ENCODE measurements around the gene FSD2. TPM values are rescaled to one million over a fixed set of nuclear protein-coding genes. Genes with fewer than 3 reads are reported as not detected.

Gene FSD2
- total RNA-seq, 1 donor from 2014 or later: 0.09 TPM

GRCh38 chr15:82830427-82831173 is 24.7 kb upstream of the FSD2 start:
- Histone ChIP-seq H3K27me3 (ENCODE audit: insufficient read depth, low read length) (no peaks in the 10 kb centered on the region), H3K36me3 (ENCODE audit: insufficient read depth, low read length) (peaks cover 51% of the 10 kb centered on the region), H4K20me1 (ENCODE audit: insufficient read depth, low read length) (no peaks in the 10 kb centered on the region), H3K27ac (ENCODE audit: low read depth, low read length) (no peak overlapping the region), H3K9ac (ENCODE audit: low read length) (no peak overlapping the region), H3K4me2 (ENCODE audit: low read length) (no peak overlapping the region), H3K9me3 (ENCODE audit: insufficient read depth, low read depth, low read length) (no peaks in the 10 kb centered on the region), H2AFZ (ENCODE audit: low read depth, low read length) (no peak overlapping the region), H3K4me1 (ENCODE audit: insufficient read depth, low read length) (peaks cover 21% of the 10 kb centered on the region), H3K4me3 (ENCODE audit: insufficient read depth, low read depth, low read length) (no peak overlapping the region), H3K79me2 (ENCODE audit: insufficient read depth, low read length) (peaks cover 7% of the 10 kb centered on the region)
- Mint-ChIP-seq H3K4me1 (ENCODE audit: low read depth, unreplicated experiment) (peaks cover 24% of the 10 kb centered on the region), H3K27me3 (ENCODE audit: low read depth, unreplicated experiment) (no peaks in the 10 kb centered on the region), H3K9me3 (ENCODE audit: unreplicated experiment) (no peaks in the 10 kb centered on the region), H3K27ac (ENCODE audit: unreplicated experiment) (no peak overlapping the region), H3K4me3 (ENCODE audit: unreplicated experiment) (no peak overlapping the region), H3K36me3 (ENCODE audit: low read depth, unreplicated experiment) (peaks cover 21% of the 10 kb centered on the region)
- DNase-seq (ENCODE audit: low read depth) (no peak), FAIRE-seq (no peak)
- no peak for TF ChIP-seq EZH2 (IDR thresholded peaks at IDR 0.05; ENCODE audit: insufficient read depth, low read length)
- TF ChIP-seq, protein P1, sequence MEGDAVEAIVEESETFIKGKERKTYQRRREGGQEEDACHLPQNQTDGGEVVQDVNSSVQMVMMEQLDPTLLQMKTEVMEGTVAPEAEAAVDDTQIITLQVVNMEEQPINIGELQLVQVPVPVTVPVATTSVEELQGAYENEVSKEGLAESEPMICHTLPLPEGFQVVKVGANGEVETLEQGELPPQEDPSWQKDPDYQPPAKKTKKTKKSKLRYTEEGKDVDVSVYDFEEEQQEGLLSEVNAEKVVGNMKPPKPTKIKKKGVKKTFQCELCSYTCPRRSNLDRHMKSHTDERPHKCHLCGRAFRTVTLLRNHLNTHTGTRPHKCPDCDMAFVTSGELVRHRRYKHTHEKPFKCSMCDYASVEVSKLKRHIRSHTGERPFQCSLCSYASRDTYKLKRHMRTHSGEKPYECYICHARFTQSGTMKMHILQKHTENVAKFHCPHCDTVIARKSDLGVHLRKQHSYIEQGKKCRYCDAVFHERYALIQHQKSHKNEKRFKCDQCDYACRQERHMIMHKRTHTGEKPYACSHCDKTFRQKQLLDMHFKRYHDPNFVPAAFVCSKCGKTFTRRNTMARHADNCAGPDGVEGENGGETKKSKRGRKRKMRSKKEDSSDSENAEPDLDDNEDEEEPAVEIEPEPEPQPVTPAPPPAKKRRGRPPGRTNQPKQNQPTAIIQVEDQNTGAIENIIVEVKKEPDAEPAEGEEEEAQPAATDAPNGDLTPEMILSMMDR (IDR thresholded peaks at IDR 0.05; ENCODE audit: insufficient read depth, low read depth, low read length): no peak

- Histone ChIP-seq H3K27me3 (ENCODE audit: insufficient read depth, low read length) (no peaks in the 10 kb centered on the region), H3K79me2 (ENCODE audit: insufficient read depth, low read length) (peaks cover 3% of the 10 kb centered on the region), H3K4me3 (ENCODE audit: insufficient read depth, low read depth, low read length) (no peak overlapping the region), H3K4me2 (ENCODE audit: low read length) (no peak overlapping the region), H4K20me1 (ENCODE audit: insufficient read depth, low read length) (no peaks in the 10 kb centered on the region), H3K9ac (ENCODE audit: low read length) (no peak overlapping the region), H3K9me3 (ENCODE audit: insufficient read depth, low read depth, low read length) (no peaks in the 10 kb centered on the region), H3K27ac (ENCODE audit: low read depth, low read length) (no peak overlapping the region), H3K36me3 (ENCODE audit: insufficient read depth, low read length) (peaks cover 47% of the 10 kb centered on the region), H3K4me1 (ENCODE audit: insufficient read depth, low read length) (peaks cover 21% of the 10 kb centered on the region), H2AFZ (ENCODE audit: low read depth, low read length) (no peak overlapping the region)
- Mint-ChIP-seq H3K4me3 (ENCODE audit: unreplicated experiment) (no peak overlapping the region), H3K36me3 (ENCODE audit: low read depth, unreplicated experiment) (peaks cover 21% of the 10 kb centered on the region), H3K9me3 (ENCODE audit: unreplicated experiment) (no peaks in the 10 kb centered on the region), H3K27me3 (ENCODE audit: low read depth, unreplicated experiment) (no peaks in the 10 kb centered on the region), H3K4me1 (ENCODE audit: low read depth, unreplicated experiment) (peaks cover 24% of the 10 kb centered on the region), H3K27ac (ENCODE audit: unreplicated experiment) (no peak overlapping the region)
- FAIRE-seq (no peak), DNase-seq (ENCODE audit: low read depth) (no peak)
- TF ChIP-seq, protein P1 (IDR thresholded peaks at IDR 0.05; ENCODE audit: insufficient read depth, low read depth, low read length): no peak
Measured at GRCh38 chr15:82829234-82829633, 23.4 kb upstream of the FSD2 start.

DNA sequence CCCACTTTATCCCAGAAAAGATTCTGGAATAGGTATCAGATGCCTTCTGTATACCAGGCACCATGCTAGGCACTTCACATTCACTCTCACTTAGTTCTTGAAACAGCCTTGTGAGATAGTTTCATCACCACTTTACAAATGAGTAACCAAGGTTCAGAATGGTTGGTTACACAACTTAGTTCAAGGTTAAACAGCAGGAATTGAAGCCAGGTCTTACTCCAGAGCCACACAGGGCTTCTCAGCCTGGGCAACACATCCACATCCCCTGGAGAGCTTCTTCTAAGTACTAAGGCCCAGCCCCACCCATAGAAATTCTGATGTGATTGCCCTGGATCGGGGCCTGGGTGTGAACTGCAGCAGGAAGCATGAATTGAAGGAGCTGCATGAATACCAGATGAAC is 22.2 kb upstream of the FSD2 start:
- Mint-ChIP-seq H3K9me3 (ENCODE audit: unreplicated experiment) (no peaks in the 10 kb centered on the region), H3K36me3 (ENCODE audit: low read depth, unreplicated experiment) (peaks cover 19% of the 10 kb centered on the region), H3K4me3 (ENCODE audit: unreplicated experiment) (no peak overlapping the region), H3K27me3 (ENCODE audit: low read depth, unreplicated experiment) (no peaks in the 10 kb centered on the region), H3K27ac (ENCODE audit: unreplicated experiment) (peak overlapping the region; percentile 41), H3K4me1 (ENCODE audit: low read depth, unreplicated experiment) (peaks cover 21% of the 10 kb centered on the region)
- no peak for TF ChIP-seq EZH2 (IDR thresholded peaks at IDR 0.05; ENCODE audit: insufficient read depth, low read length)
- TF ChIP-seq, protein P1 (IDR thresholded peaks at IDR 0.05; ENCODE audit: insufficient read depth, low read depth, low read length): no peak
- FAIRE-seq (no peak), DNase-seq (ENCODE audit: low read depth) (no peak)
- no peaks in the 10 kb centered on the region for H4K20me1 ChIP-seq (ENCODE audit: insufficient read depth, low read length)
- no peaks in the 10 kb centered on the region for H3K9me3 ChIP-seq (ENCODE audit: insufficient read depth, low read depth, low read length)
- H3K4me3 ChIP-seq (ENCODE audit: insufficient read depth, low read depth, low read length): no peak overlapping the region
- H2AFZ ChIP-seq (ENCODE audit: low read depth, low read length): no peak overlapping the region
- no peak overlapping the region for H3K9ac ChIP-seq (ENCODE audit: low read length)
- peaks cover 49% of the 10 kb centered on the region for H3K36me3 ChIP-seq (ENCODE audit: insufficient read depth, low read length)
- H3K27ac ChIP-seq (ENCODE audit: low read depth, low read length): no peak overlapping the region
- peaks cover 16% of the 10 kb centered on the region for H3K4me1 ChIP-seq (ENCODE audit: insufficient read depth, low read length)
- H3K27me3 ChIP-seq (ENCODE audit: insufficient read depth, low read length): no peaks in the 10 kb centered on the region
- H3K4me2 ChIP-seq (ENCODE audit: low read length): no peak overlapping the region
- H3K79me2 ChIP-seq (ENCODE audit: insufficient read depth, low read length): peaks cover 3% of the 10 kb centered on the region
